Small intestine (tissue), 7 donors: ENCODE data around the gene HOXB8. TPM values are rescaled to one million over a fixed set of nuclear protein-coding genes. Genes with fewer than 3 reads are reported as not detected.

Source experiments
- DNase-seq, 2 donors: peaks; one replicate each; pipeline versions ENCODE4 v3.0.0 to v3.0.0-alpha.2; 2013
- FAIRE-seq: peaks from 2 replicates; lab custom pipeline; 2012; peaks lifted over from hg19 to GRCh38; lab: Jason Lieb, UNC
- H3K27ac ChIP-seq, 3 donors: one replicate each; pipeline ENCODE4 v1.5.1; 2013; ENCODE audit warnings: low read length in 2 of 3, mild to moderate bottlenecking in 2 of 3, control low read depth in 1 of 3, inconsistent platforms in 1 of 3, low read depth in 1 of 3, moderate library complexity in 1 of 3
- H3K27me3 ChIP-seq, 3 donors: one replicate each; pipeline ENCODE4 v1.6.1; 2013; ENCODE audit warnings: low read length in 3 of 3, inconsistent platforms in 1 of 3; ENCODE audit not compliant: control insufficient read depth in 3 of 3, insufficient read depth in 3 of 3
- H3K36me3 ChIP-seq, 3 donors: one replicate each; pipeline ENCODE4 v1.6.1; 2013; ENCODE audit warnings: low read length in 3 of 3, inconsistent platforms in 1 of 3, low read depth in 1 of 3, mild to moderate bottlenecking in 1 of 3, moderate library complexity in 1 of 3; ENCODE audit not compliant: control insufficient read depth in 3 of 3, insufficient read depth in 2 of 3
- H3K4me1 ChIP-seq, 3 donors: one replicate each; pipeline ENCODE4 v1.6.1; 2013; ENCODE audit warnings: low read length in 2 of 3, inconsistent platforms in 1 of 3, low read depth in 1 of 3, mild to moderate bottlenecking in 1 of 3, moderate library complexity in 1 of 3; ENCODE audit not compliant: control insufficient read depth in 3 of 3, insufficient read depth in 2 of 3
- H3K4me3 ChIP-seq, 3 donors: one replicate each; pipeline ENCODE4 v1.5.1; 2013; ENCODE audit warnings: low read length in 3 of 3, control low read depth in 1 of 3, inconsistent platforms in 1 of 3, low read depth in 1 of 3, mild to moderate bottlenecking in 1 of 3, moderate library complexity in 1 of 3
- H3K9me3 ChIP-seq, 2 donors: one replicate each; pipeline ENCODE4 v1.6.1; 2013; ENCODE audit warnings: low read depth in 1 of 2, low read length in 1 of 2; ENCODE audit not compliant: control insufficient read depth in 2 of 2, insufficient read depth in 1 of 2
- WGBS, 3 donors: extraction: QIAGEN DNeasy Blood & Tissue Kit; methylation state at CpG; one replicate each; pipeline ENCODE4 v1.1.7; 2013; 5-methylcytosine and 5-hydroxymethylcytosine counted together
- polyA plus RNA-seq, 4 donors: library from polyadenylated mRNA; stranded (reverse) in 3 of 4; unstranded in 1 of 4; fragments of 200-250 nt in 3 of 4; fragments of 120-200 nt in 1 of 4; gene quantifications; one replicate each; pipeline versions ENCODE4 v1.2.1 to v1.2.3, GENCODE V29; 2013
- donor health status: healthy with polysubstance abuse.
- donor health status: control.
- donor health status: control.
- donor health status: Bipolar disorder and iron deficiency.
- donor health status: healthy.

The HOXB8 gene
- polyA plus RNA-seq, 4 donors: 0.12 to 2.9 TPM; not detected in 2

DNA sequence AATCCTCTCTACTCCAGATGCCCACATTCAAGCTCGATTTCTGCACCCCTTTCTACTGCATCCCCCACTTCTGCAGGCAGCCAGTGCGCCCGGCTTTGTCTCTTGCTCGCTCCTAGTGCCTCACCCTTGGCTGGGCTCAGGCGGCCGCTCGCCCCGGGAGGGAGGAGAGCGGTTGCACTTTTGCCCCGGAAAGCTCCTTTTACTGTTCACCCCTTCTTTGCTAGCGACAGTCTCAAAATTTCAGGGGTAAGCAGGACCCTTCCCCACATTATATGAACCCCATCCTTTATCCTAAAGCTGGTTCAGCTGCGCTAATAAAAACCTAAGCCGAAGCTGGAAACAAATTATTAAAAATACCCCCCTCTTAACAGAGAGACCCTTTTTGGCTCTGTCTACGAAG, 22.5 kb downstream of the HOXB8 start:
- Histone ChIP-seq H3K27ac (peak overlapping the region; percentile 62 to 91 (median 90)), H3K4me3 (peak overlapping the region in 2 of 3 donors; percentile 27 to 48), H3K9me3 (no peaks in the 10 kb centered on the region), H3K36me3 (peaks cover 0 to 38% (median 0%) of the 10 kb centered on the region in 3 donors), H3K27me3 (peaks cover 0 to 99% (median 11%) of the 10 kb centered on the region in 3 donors), H3K4me1 (peaks cover 0 to 39% (median 0%) of the 10 kb centered on the region in 3 donors)
- no peak for DNase-seq
- 6 to 8% (median 7%) methylated on average over 14 of the region's 14 CpGs for WGBS, 3 donors
- no peak for FAIRE-seq

DNA sequence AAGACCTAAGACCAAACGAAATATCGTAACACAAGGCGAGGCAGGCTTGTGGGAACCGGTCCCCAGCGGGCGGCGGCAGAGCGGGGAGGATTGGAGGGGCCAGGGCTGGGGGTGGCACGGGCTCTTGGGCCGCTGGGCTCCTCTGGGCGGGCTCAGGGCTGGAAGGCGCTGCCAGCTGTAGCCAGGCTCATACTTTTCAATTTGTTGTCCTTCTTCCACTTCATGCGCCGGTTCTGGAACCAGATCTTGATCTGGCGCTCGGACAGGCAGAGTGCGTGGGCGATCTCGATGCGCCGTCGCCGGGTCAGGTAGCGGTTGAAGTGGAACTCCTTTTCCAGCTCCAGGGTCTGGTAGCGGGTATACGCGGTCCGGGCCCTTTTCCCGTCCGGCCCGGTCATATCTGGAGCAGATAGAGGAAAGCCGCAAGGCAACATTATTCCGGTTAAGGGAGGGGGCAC, 23.0 kb downstream of the HOXB8 start:
- DNase-seq: no peak
- Histone ChIP-seq H3K9me3 (no peaks in the 10 kb centered on the region), H3K36me3 (peaks cover 0 to 38% (median 0%) of the 10 kb centered on the region in 3 donors), H3K27me3 (peaks cover 0 to 99% (median 11%) of the 10 kb centered on the region in 3 donors), H3K27ac (peak overlapping the region; percentile 0 to 91 (median 90)), H3K4me1 (peaks cover 0 to 41% (median 0%) of the 10 kb centered on the region in 3 donors), H3K4me3 (peak overlapping the region in 2 of 3 donors; percentile 27 to 48)
- FAIRE-seq: no peak
- 13 to 27% (median 15%) methylated on average over 33 of the region's 33 CpGs for WGBS, 3 donors

DNA sequence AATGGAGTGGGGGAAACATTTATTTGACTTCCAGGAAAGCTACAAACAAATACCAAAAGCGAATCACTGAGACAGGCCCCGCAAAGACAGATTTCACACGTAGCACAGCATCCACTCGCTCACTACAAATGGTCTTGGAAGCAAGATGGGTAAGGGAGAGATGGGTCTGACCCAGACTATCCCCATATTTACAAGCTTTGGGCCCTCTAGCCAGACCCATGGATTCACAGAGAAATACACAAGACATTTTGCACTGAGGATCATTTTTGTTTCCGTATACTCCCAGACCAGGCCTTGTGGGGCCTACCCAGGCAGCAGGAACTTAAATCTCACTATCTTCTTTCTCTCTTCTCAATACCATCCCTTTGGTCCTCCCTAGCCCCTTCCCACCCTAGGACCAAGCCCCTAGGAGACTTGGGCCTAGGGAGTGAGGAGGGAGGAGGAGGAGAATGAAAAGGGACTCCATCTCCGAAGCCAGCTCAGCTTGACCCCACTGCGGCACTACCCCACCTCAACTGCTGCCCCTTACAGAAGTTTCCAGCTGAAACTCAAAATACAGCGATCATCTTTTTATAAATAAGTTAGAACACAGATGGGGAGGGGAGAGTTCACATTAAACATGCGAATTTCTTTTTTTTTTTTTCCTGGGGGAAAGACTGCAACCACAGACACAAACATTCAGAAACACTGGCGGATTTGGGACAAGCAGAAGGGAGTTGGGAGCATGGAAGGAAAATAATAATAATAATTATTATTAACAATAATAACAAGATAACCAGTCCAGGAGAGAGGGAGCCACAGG, 23.6 kb downstream of the HOXB8 start:
- no peak for DNase-seq
- Histone ChIP-seq H3K9me3 (no peaks in the 10 kb centered on the region), H3K4me3 (peak overlapping the region in 1 of 3 donors; percentile 48), H3K36me3 (peaks cover 0 to 37% (median 0%) of the 10 kb centered on the region in 3 donors), H3K4me1 (peaks cover 0 to 47% (median 2%) of the 10 kb centered on the region in 3 donors), H3K27me3 (peaks cover 0 to 99% (median 11%) of the 10 kb centered on the region in 3 donors), H3K27ac (peak overlapping the region; percentile 0 to 93 (median 91))
- no peak for FAIRE-seq
- WGBS, 3 donors: 63 to 84% (median 75%) methylated on average over 10 of the region's 10 CpGs

DNA sequence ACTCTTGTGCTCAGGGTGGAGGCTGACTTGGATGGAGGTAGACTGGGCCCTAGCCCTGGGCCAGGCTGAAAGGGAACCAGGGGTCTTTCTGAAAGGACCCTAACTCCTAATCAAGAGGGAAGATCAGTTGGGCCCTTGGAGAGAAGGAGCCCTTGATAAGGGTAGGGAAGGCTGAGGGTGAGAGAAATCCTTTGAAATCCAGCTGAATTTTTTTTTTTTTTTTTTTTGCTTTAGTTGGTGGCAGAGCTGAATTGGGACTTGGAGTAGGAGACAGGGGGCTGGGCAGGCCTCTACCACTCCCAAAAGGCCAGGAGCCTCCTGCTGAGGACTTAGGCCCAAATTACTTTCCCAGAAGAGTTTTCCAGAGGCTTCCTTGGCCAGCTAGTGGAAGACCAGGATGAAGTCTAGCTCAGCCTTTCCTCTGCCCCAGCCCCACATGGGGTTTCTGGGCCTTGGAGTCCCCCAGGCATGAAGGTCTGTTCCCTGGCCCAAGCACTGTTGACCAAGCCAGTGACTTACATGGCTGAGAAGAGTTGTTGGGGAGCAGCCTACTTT, 24.4 kb downstream of the HOXB8 start:
- Histone ChIP-seq H3K27ac (peak overlapping the region in 2 of 3 donors; percentile 91 to 93), H3K36me3 (peaks cover 0 to 29% (median 0%) of the 10 kb centered on the region in 3 donors), H3K4me3 (peak overlapping the region in 1 of 3 donors; percentile 52), H3K9me3 (no peaks in the 10 kb centered on the region), H3K4me1 (peaks cover 0 to 44% (median 2%) of the 10 kb centered on the region in 3 donors), H3K27me3 (peaks cover 0 to 99% (median 13%) of the 10 kb centered on the region in 3 donors)
- FAIRE-seq (no peak), DNase-seq (no peak)

GRCh38 chr17:48589831-48590606, 25.1 kb downstream of the HOXB8 start, which contains the start of gene HOXB3:
TSS of gene HOXB3 (minus strand) at chr17:48590241. CDS start at chr17:48552474, 37,767 bp downstream.
- peak within 1 kb of the TSS; percentile 17 to 93 (median 91) for H3K27ac ChIP-seq
- 18 to 24% (median 22%) methylated on average over 23 of the region's 23 CpGs for WGBS, 3 donors
- peaks cover 0 to 99% (median 14%) of the 10 kb centered on the region in 3 donors for H3K27me3 ChIP-seq
- H3K36me3 ChIP-seq: peaks cover 0 to 24% (median 0%) of the 10 kb centered on the region in 3 donors
- peaks cover 0 to 40% (median 2%) of the 10 kb centered on the region in 3 donors for H3K4me1 ChIP-seq
- DNase-seq (no peak), FAIRE-seq (no peak)
- peak within 1 kb of the TSS in 1 of 3 donors; percentile 52 for H3K4me3 ChIP-seq
- peaks cover 0 to 3% of the 10 kb centered on the region in 2 donors for H3K9me3 ChIP-seq

GRCh38 chr17:48589060-48589830, 25.8 kb downstream of the HOXB8 start:
- WGBS, 3 donors: 11 to 17% (median 17%) methylated on average over 10 of the region's 10 CpGs
- DNase-seq (no peak), FAIRE-seq (no peak)
- H3K4me3 ChIP-seq: peak overlapping the region in 1 of 3 donors; percentile 52
- peaks cover 0 to 98% (median 14%) of the 10 kb centered on the region in 3 donors for H3K27me3 ChIP-seq
- peaks cover 0 to 3% of the 10 kb centered on the region in 2 donors for H3K9me3 ChIP-seq
- H3K27ac ChIP-seq: peak overlapping the region; percentile 17 to 93 (median 91)
- peaks cover 0 to 16% (median 0%) of the 10 kb centered on the region in 3 donors for H3K36me3 ChIP-seq
- H3K4me1 ChIP-seq: peaks cover 0 to 37% (median 2%) of the 10 kb centered on the region in 3 donors

DNA sequence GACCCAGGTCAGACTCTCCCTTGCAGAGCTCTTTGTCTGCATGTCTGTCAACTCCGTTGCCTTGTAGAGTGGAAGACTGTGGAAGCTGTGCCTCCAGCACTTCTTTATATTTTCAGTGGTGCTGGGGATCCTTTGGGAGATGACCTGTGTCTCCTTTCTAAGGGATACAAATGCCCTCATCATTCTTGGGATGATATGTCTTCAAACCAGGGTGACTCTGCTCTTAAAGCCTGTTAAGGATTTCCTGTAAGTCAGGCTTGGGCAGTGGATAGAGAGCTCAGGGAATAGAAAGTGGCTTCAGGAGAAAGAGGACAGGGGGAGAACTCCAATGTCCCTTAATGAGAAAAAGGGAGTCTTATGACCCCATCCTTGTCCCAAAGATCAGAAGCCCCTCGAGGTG, 26.6 kb downstream of the HOXB8 start:
- H3K27me3 ChIP-seq: peaks cover 0 to 99% (median 14%) of the 10 kb centered on the region in 3 donors
- 15 to 34% (median 15%) methylated on average over 2 of the region's 2 CpGs for WGBS, 3 donors
- no peak for DNase-seq

More for the DNA sequence above, 26.6 kb downstream of the HOXB8 start:
- Histone ChIP-seq H3K4me1 (peaks cover 0 to 36% (median 2%) of the 10 kb centered on the region in 3 donors), H3K4me3 (peak overlapping the region in 1 of 3 donors; percentile 52), H3K27ac (peak overlapping the region in 2 of 3 donors; percentile 79 to 91), H3K9me3 (peaks cover 0 to 3% of the 10 kb centered on the region in 2 donors), H3K36me3 (peaks cover 0 to 16% (median 0%) of the 10 kb centered on the region in 3 donors)
- no peak for FAIRE-seq
